Trophoblast cell (in vitro differentiated cells and primary cell): ENCODE measurements around the gene ZBTB25.

Experiments
- DNase-seq, 2 donors: peaks; one replicate each; pipeline ENCODE4 v3.0.0-alpha.2; 2016
- H2AFZ ChIP-seq: 2 replicates; pipeline ENCODE4 v1.6.1; 2013; ENCODE audit warnings: low read length, moderate library complexity, mild to moderate bottlenecking; ENCODE audit not compliant: insufficient read depth, poor library complexity
- H2AK5ac ChIP-seq: 2 replicates; pipeline ENCODE4 v1.6.1; 2013; ENCODE audit warnings: mild to moderate bottlenecking, low read length
- H2BK120ac ChIP-seq: 2 replicates; pipeline ENCODE4 v1.6.1; 2013; ENCODE audit warnings: low read length, mild to moderate bottlenecking, moderate library complexity; ENCODE audit not compliant: insufficient read depth, poor library complexity
- H2BK12ac ChIP-seq: 2 replicates; pipeline ENCODE4 v1.6.1; 2013; ENCODE audit warnings: mild to moderate bottlenecking, low read length, moderate library complexity
- H2BK5ac ChIP-seq: 2 replicates; pipeline ENCODE4 v1.6.1; 2013; ENCODE audit warnings: low read length, low read depth, moderate library complexity, mild to moderate bottlenecking; ENCODE audit not compliant: poor library complexity
- H3K14ac ChIP-seq: 2 replicates; pipeline ENCODE4 v1.6.1; 2013; ENCODE audit warnings: mild to moderate bottlenecking, low read length
- H3K18ac ChIP-seq: 2 replicates; pipeline ENCODE4 v1.6.1; 2013; ENCODE audit warnings: mild to moderate bottlenecking, low read length
- H3K23ac ChIP-seq: 2 replicates; pipeline ENCODE4 v1.6.1; 2013; ENCODE audit warnings: low read length
- H3K27ac ChIP-seq: 2 replicates; pipeline ENCODE4 v1.5.1; 2013; ENCODE audit warnings: low read depth, mild to moderate bottlenecking, inconsistent platforms, low read length, moderate library complexity
- H3K27me3 ChIP-seq: 2 replicates; pipeline ENCODE4 v1.6.1; 2013; ENCODE audit warnings: inconsistent platforms, mild to moderate bottlenecking, low read length, moderate library complexity; ENCODE audit not compliant: insufficient read depth
- H3K36me3 ChIP-seq, 2 experiments: 1 replicate in 1 of 2; 2 replicates in 1 of 2; pipeline ENCODE4 v1.6.1; 2013; ENCODE audit warnings: low read length in 2 of 2, mild to moderate bottlenecking in 2 of 2, moderate library complexity in 1 of 2; ENCODE audit not compliant: insufficient read depth in 2 of 2, control insufficient read depth in 1 of 2
- H3K4ac ChIP-seq: 2 replicates; pipeline ENCODE4 v1.6.1; 2013; ENCODE audit warnings: low read depth, mild to moderate bottlenecking, low read length, moderate library complexity
- H3K4me1 ChIP-seq, 2 experiments: 1 replicate in 1 of 2; 2 replicates in 1 of 2; pipeline ENCODE4 v1.6.1; 2013; ENCODE audit warnings: low read length in 2 of 2, mild to moderate bottlenecking in 2 of 2, moderate library complexity in 1 of 2; ENCODE audit not compliant: insufficient read depth in 2 of 2, control insufficient read depth in 1 of 2
- H3K4me2 ChIP-seq: 2 replicates; pipeline ENCODE4 v1.6.1; 2013; ENCODE audit warnings: inconsistent platforms, mild to moderate bottlenecking, low read length, moderate library complexity
- H3K4me3 ChIP-seq: 2 replicates; pipeline ENCODE4 v1.5.1; 2013; ENCODE audit warnings: mild to moderate bottlenecking, low read depth, low read length, inconsistent platforms
- H3K79me1 ChIP-seq: one replicate; pipeline ENCODE4 v1.6.1; 2013; ENCODE audit warnings: low read length
- H3K79me2 ChIP-seq: 2 replicates; pipeline ENCODE4 v1.6.1; 2013; ENCODE audit warnings: low read length, mild to moderate bottlenecking; ENCODE audit not compliant: control insufficient read depth, insufficient read depth, poor library complexity
- H3K9ac ChIP-seq: 2 replicates; pipeline ENCODE4 v1.6.1; 2013; ENCODE audit warnings: mild to moderate bottlenecking, low read length
- H3K9me3 ChIP-seq: 2 replicates; pipeline ENCODE4 v1.6.1; 2013; ENCODE audit warnings: low read depth, mild to moderate bottlenecking, control low read depth, inconsistent platforms, low read length; ENCODE audit not compliant: insufficient read depth
- H4K12ac ChIP-seq: 2 replicates; pipeline ENCODE4 v1.6.1; 2013; ENCODE audit warnings: low read depth, mild to moderate bottlenecking, low read length, moderate library complexity
- H4K8ac ChIP-seq: 2 replicates; pipeline ENCODE4 v1.6.1; 2013; ENCODE audit warnings: low read depth, mild to moderate bottlenecking, low read length, moderate library complexity
- H4K91ac ChIP-seq: one replicate; pipeline ENCODE4 v1.6.1; 2013; ENCODE audit warnings: low read depth, mild to moderate bottlenecking, low read length, moderate library complexity
- WGBS: extraction: QIAGEN DNeasy Blood & Tissue Kit; methylation state at CpG from one replicate; pipeline ENCODE4 v1.1.7; 2013; ENCODE audit warnings: missing lambda C conversion rate; ENCODE audit not compliant: insufficient read length, insufficient coverage; ENCODE audit errors: extremely low coverage; 5-methylcytosine and 5-hydroxymethylcytosine counted together

ZBTB25 gene

GRCh38 chr14:64476438-64476837, 27.2 kb downstream of the ZBTB25 start:
- Histone ChIP-seq H3K27me3 (no peaks in the 10 kb centered on the region), H2BK5ac (no peak overlapping the region), H3K4me3 (no peak overlapping the region), H3K4me2 (no peak overlapping the region), H3K9me3 (no peaks in the 10 kb centered on the region), H4K91ac (no peak overlapping the region), H3K18ac (no peak overlapping the region), H4K12ac (no peak overlapping the region), H3K36me3 (no peaks in the 10 kb centered on the region), H3K27ac (no peak overlapping the region), H2BK120ac (no peak overlapping the region), H3K23ac (no peak overlapping the region), H3K79me1 (peaks cover 3% of the 10 kb centered on the region), H3K14ac (no peak overlapping the region), H2AK5ac (no peak overlapping the region), H2AFZ (no peak overlapping the region), H2BK12ac (no peak overlapping the region), H3K9ac (no peak overlapping the region), H3K4ac (no peak overlapping the region), H3K79me2 (no peaks in the 10 kb centered on the region), H4K8ac (no peak overlapping the region), H3K4me1 (no peaks in the 10 kb centered on the region)
- no CpG with 5 or more reads among the region's 8 CpGs for WGBS
- DNase-seq, result peak in 1 of 2 donors; percentile 8

- H3K18ac ChIP-seq, result no peak overlapping the region
- H2AK5ac ChIP-seq, result no peak overlapping the region
- H3K9me3 ChIP-seq, result no peaks in the 10 kb centered on the region
- no peak overlapping the region for H2BK120ac ChIP-seq
- H3K14ac ChIP-seq, result no peak overlapping the region
- peaks cover 3% of the 10 kb centered on the region for H3K79me1 ChIP-seq
- H3K4me3 ChIP-seq, result no peak overlapping the region
- no peak overlapping the region for H3K27ac ChIP-seq
- no peaks in the 10 kb centered on the region for H3K27me3 ChIP-seq
- H3K9ac ChIP-seq, result no peak overlapping the region
- no peak overlapping the region for H3K4ac ChIP-seq
- H3K79me2 ChIP-seq, result no peaks in the 10 kb centered on the region
- H4K91ac ChIP-seq, result no peak overlapping the region
- no peaks in the 10 kb centered on the region for H3K4me1 ChIP-seq
- no peaks in the 10 kb centered on the region for H3K36me3 ChIP-seq
- DNase-seq, result no peak
- no peak overlapping the region for H2AFZ ChIP-seq
- no CpG with 5 or more reads among the region's 8 CpGs for WGBS
- H3K4me2 ChIP-seq, result no peak overlapping the region
- no peak overlapping the region for H4K12ac ChIP-seq
- H4K8ac ChIP-seq, result no peak overlapping the region
- H2BK12ac ChIP-seq, result no peak overlapping the region
- H2BK5ac ChIP-seq, result no peak overlapping the region
- H3K23ac ChIP-seq, result no peak overlapping the region
Observed at GRCh38 chr14:64475585-64476273, 27.9 kb downstream of the ZBTB25 start.

DNA sequence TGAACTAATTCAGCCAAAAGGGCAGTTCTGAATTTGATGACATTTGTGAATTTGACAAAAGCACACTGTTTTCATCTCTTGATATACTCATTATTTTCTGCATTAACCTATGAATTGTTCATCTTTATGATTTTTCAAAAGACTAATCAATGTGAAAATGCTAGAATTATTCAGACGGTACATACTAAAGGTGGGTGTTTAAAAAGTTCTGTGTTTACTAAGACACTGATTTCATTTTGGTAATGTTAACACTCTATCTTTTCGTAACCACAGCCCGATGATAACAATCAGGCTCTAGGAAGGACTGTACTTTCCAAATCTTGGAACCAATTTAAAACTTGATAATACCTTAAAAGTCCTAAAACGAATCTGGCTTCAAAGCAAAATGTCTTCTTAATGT, 28.9 kb downstream of the ZBTB25 start:
- Histone ChIP-seq H4K8ac (no peak overlapping the region), H3K9me3 (no peaks in the 10 kb centered on the region), H3K27ac (no peak overlapping the region), H3K4me3 (no peak overlapping the region), H3K4me1 (no peaks in the 10 kb centered on the region), H3K27me3 (no peaks in the 10 kb centered on the region), H3K18ac (no peak overlapping the region), H3K4ac (no peak overlapping the region), H2BK120ac (no peak overlapping the region), H3K23ac (no peak overlapping the region), H4K12ac (no peak overlapping the region), H4K91ac (no peak overlapping the region), H3K4me2 (no peak overlapping the region), H3K79me1 (peaks cover 3% of the 10 kb centered on the region), H2BK5ac (no peak overlapping the region), H3K14ac (no peak overlapping the region), H3K36me3 (no peaks in the 10 kb centered on the region), H2AK5ac (no peak overlapping the region), H2BK12ac (no peak overlapping the region), H3K9ac (no peak overlapping the region), H2AFZ (no peak overlapping the region), H3K79me2 (no peaks in the 10 kb centered on the region)
- DNase-seq, result no peak
- WGBS, result no CpG with 5 or more reads among the region's 4 CpGs

GRCh38 chr14:64474041-64474440, 29.6 kb downstream of the ZBTB25 start:
- no peak overlapping the region for H4K91ac ChIP-seq
- H2AFZ ChIP-seq, result no peak overlapping the region
- H3K4me3 ChIP-seq, result no peak overlapping the region
- H3K36me3 ChIP-seq, result no peaks in the 10 kb centered on the region
- H2BK5ac ChIP-seq, result no peak overlapping the region
- H3K14ac ChIP-seq, result no peak overlapping the region
- no peak overlapping the region for H3K4ac ChIP-seq
- WGBS, result no CpG with 5 or more reads among the region's 2 CpGs
- no peak overlapping the region for H3K23ac ChIP-seq
- H3K4me1 ChIP-seq, result no peaks in the 10 kb centered on the region
- no peaks in the 10 kb centered on the region for H3K9me3 ChIP-seq
- no peak overlapping the region for H2BK120ac ChIP-seq
- peaks cover 3% of the 10 kb centered on the region for H3K79me1 ChIP-seq
- H2AK5ac ChIP-seq, result no peak overlapping the region
- no peaks in the 10 kb centered on the region for H3K79me2 ChIP-seq
- no peak overlapping the region for H3K4me2 ChIP-seq
- H3K27ac ChIP-seq, result no peak overlapping the region
- no peaks in the 10 kb centered on the region for H3K27me3 ChIP-seq
- H3K9ac ChIP-seq, result no peak overlapping the region
- DNase-seq, result no peak
- no peak overlapping the region for H4K8ac ChIP-seq
- no peak overlapping the region for H2BK12ac ChIP-seq
- no peak overlapping the region for H4K12ac ChIP-seq
- no peak overlapping the region for H3K18ac ChIP-seq
